Lower leg skin (tissue), 4 donors: Measurements from ENCODE around the gene RHBG. TPM values are rescaled to one million over a fixed set of nuclear protein-coding genes. Genes with fewer than 3 reads are reported as not detected.

Experiments used
- DNase-seq, 2 donors: peaks; one replicate each; pipeline ENCODE4 v3.0.0-alpha.2; 2019; ENCODE audit warnings: low spot score in 2 of 2
- H3K4me3 ChIP-seq: fragments of 200-600 bp; sonication (generic); 2 replicates; pipeline ENCODE4 v1.5.1; 2017; ENCODE audit warnings: mild to moderate bottlenecking, low read depth; ENCODE audit not compliant: poor library complexity, severe bottlenecking
- POLR2A ChIP-seq, 2 donors: fragments of 450-650 bp; IDR thresholded peaks; one replicate each; pipeline ENCODE4 v1.6.1; 2016 to 2017; ENCODE audit warnings: antibody characterized with exemption in 2 of 2, mild to moderate bottlenecking in 1 of 2, moderate library complexity in 1 of 2
- WGBS, 2 donors: methylation state at CpG; one replicate each; pipeline ENCODE4 v1.1.5; 2018; 5-methylcytosine and 5-hydroxymethylcytosine counted together
- intact Hi-C: fragments of 100-400 bp; cut with DNase I; formaldehyde crosslinking; loops from one replicate; pipeline ENCODE4 v1.15.0; 2023; ENCODE audit warnings: low total_unique reads
- total RNA-seq, 4 donors: library from RNA; depleted of rRNA; stranded (reverse); fragments of >200 nt; gene quantifications; one replicate each; pipeline ENCODE4 v1.1.0, GENCODE V29; 2016
- TF ChIP-seq, protein P1 (sequence below), 3 donors: fragments of 450-650 bp; IDR thresholded peaks; one replicate each; pipeline ENCODE4 v1.5.1; 2016; ENCODE audit warnings: antibody characterized with exemption in 3 of 3, mild to moderate bottlenecking in 3 of 3, moderate library complexity in 2 of 3

RHBG gene
- total RNA-seq, 4 donors from 2014 or later, result 3.5 to 14.2 (median 9.3) TPM

DNA sequence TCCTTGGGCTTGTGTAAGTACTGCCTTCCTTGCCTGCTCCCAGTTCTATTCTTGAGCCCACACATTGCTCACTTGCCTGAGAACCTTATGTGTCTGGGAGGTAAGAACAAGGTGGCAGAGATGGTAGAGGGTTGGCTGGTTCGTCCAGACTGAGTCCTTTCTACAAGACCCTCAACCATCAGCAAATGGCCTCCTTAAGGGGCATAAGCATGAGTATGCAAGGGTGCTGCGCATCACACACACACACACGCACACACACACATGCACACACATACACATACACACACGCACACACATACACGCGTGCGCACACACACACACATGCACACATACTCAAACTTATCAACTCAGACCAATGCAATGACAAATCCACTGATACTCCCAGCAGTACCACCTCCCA lies 56.9 kb downstream of the RHBG start:
- intact Hi-C loops, result no loop called here
- H3K4me3 ChIP-seq, result no peak overlapping the region
- TF ChIP-seq POLR2A (IDR thresholded peaks at IDR 0.05), result no peak
- TF ChIP-seq, protein P1, sequence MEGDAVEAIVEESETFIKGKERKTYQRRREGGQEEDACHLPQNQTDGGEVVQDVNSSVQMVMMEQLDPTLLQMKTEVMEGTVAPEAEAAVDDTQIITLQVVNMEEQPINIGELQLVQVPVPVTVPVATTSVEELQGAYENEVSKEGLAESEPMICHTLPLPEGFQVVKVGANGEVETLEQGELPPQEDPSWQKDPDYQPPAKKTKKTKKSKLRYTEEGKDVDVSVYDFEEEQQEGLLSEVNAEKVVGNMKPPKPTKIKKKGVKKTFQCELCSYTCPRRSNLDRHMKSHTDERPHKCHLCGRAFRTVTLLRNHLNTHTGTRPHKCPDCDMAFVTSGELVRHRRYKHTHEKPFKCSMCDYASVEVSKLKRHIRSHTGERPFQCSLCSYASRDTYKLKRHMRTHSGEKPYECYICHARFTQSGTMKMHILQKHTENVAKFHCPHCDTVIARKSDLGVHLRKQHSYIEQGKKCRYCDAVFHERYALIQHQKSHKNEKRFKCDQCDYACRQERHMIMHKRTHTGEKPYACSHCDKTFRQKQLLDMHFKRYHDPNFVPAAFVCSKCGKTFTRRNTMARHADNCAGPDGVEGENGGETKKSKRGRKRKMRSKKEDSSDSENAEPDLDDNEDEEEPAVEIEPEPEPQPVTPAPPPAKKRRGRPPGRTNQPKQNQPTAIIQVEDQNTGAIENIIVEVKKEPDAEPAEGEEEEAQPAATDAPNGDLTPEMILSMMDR (IDR thresholded peaks at IDR 0.05), result no peak
- no peak for DNase-seq
- WGBS, 2 donors, result 96 to 97% methylated on average over 7 of the region's 7 CpGs

DNA sequence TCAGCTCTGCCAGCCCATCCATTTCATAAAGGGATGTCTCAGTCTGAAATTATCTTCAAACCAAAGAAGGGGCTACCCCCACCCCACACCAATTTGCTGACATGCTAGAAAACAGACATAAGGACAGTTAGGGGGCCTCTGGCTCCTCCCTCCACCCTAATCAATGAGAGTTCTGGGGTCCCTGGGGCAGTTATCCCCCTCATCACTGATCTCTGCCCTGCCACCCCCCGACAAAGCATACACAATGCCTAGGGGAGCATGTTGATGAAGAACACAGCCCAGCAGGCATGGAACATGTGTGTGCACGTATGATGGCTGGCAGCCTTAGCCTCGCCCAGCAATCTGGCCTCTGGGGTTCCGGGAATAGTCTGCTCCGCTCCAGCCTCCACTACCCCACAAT lies 58.9 kb downstream of the RHBG start:
- H3K4me3 ChIP-seq, result no peak overlapping the region
- intact Hi-C loops, result no loop called here
- 33 to 48% methylated on average over 5 of the region's 5 CpGs for WGBS, 2 donors
- DNase-seq, result no peak
- TF ChIP-seq, protein P1 (IDR thresholded peaks at IDR 0.05), result no peak
- TF ChIP-seq POLR2A (IDR thresholded peaks at IDR 0.05), result no peak

DNA sequence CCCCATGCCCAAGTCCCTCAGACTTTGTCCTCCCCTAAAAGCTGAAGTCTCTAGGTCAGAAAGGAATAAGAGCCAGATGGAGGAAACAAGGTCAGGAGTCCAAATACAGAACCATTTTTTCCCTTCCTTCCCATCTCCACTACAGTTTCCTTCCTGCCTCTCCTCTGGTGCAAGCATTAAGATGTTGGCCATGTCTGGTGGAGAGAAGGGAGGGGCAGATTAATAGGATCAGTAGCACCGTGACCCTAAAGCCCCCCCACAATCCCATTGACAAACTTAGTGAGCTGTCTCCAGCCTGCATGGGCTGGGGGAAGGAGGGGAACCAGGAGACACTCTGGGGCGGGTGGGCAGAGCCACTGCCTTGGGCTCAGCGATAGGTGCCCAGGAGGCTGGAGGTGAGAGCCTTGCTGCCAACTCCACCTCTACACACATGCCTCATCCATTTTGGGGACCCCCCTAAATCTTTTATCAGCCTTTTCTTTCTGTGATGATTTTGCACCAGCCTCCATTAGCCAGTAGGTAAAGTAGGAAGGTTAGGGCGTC lies 59.8 kb downstream of the RHBG start:
- intact Hi-C loops, result no loop called here
- no peak for DNase-seq
- TF ChIP-seq, protein P1 (IDR thresholded peaks at IDR 0.05), result no peak
- no peak for TF ChIP-seq POLR2A (IDR thresholded peaks at IDR 0.05)
- WGBS, 2 donors, result 23 to 27% methylated on average over 4 of the region's 4 CpGs
- H3K4me3 ChIP-seq, result no peak overlapping the region

DNA sequence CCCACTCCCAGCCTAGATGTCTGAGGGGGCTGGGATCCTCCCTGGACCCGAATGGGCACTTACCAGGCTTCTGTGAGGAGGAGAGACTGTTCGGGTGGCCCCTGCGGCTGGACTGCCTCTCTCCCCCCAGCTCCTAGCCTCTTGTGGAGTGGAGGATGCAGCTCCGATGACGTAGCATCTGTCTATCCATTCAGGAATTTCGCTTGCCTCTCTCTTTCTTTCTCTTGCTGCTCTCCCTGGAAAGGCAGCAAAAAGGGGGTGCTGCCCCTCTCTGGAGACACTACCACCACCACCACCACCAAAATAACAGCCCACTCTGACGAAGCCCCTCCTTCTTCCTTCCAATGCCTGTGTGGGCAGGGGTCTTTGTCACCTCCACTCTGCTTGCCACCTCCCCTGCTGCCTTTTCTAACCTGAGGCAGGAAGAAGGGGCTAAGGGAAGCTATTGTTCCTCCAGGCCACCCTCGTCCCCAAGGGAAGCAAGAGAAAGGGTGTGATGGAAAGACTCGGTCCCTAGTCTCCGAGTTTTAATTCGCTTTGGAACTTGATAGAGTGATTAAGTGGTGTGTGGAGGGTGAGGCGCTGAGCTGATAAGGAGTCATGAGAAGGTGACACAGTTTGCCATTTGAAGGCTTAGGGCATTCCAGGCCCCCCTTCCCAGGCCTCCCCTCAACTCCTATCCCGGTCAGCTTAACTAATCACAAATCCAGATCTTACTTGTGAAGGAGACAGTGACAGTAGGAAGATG lies 60.5 kb downstream of the RHBG start:
- DNase-seq, result no peak
- 21 to 22% methylated on average over 13 of the region's 13 CpGs for WGBS, 2 donors
- intact Hi-C loops, result no loop called here
- no peak overlapping the region for H3K4me3 ChIP-seq
- no peak for TF ChIP-seq POLR2A (IDR thresholded peaks at IDR 0.05)

DNA sequence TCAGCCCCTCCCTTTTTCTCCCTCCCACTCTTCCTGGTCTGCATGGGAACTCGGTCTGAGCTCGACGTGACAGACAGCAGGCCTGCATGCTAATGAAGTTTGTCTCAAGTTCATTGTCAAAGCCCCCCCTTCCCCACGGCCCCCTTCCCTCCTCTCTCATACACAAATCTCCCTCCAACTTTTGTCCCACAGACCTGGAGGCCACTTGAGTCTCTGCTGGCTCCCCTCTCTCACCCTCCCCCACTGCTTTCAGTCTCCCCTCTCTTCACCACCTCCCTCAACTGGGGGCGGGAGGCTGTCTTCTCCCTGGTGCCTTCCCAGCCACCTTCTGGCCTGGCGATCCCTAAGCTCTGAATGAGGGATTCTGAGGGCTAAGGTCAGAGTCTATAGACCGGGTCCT lies 61.3 kb downstream of the RHBG start:
- intact Hi-C loops, result no loop called here
- TF ChIP-seq, protein P1 (IDR thresholded peaks at IDR 0.05), result no peak
- TF ChIP-seq POLR2A (IDR thresholded peaks at IDR 0.05), result no peak
- H3K4me3 ChIP-seq, result no peak overlapping the region
- no peak for DNase-seq
- 32 to 34% methylated on average over 7 of the region's 7 CpGs for WGBS, 2 donors

DNA sequence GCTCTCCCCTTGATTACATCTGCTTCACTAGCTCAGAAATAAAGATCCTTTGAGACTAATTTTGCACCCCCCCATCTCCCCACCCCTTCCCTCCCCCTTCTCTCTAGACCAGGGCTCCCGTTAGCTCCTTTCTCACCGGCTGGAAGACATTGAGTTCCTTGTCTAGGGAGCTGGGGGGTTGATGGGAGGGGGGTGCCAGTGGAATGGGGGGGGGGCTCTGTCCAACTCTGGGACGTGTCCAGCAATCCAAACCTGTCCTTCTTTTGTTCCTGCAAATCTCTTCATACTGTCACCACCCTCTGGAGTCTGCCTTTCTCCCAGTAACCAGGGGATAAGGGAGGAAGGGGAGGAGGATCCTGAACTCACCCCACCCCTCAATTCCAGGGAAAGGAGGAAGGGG lies 61.9 kb downstream of the RHBG start:
- WGBS, 2 donors, result 33 to 51% methylated on average over 3 of the region's 3 CpGs
- TF ChIP-seq POLR2A (IDR thresholded peaks at IDR 0.05), result no peak
- TF ChIP-seq, protein P1 (IDR thresholded peaks at IDR 0.05), result no peak
- no peak for DNase-seq
- intact Hi-C loops, result no loop called here
- no peak overlapping the region for H3K4me3 ChIP-seq
